OCI-LY1 (cell line): ENCODE data around the gene OIT3.
"Not testable (repeated sequence)": the region's sequence is repeated elsewhere in the genome, so short reads cannot be mapped to it uniquely, and the experiment has no call there.

ENCODE experiments used
- H2AFZ ChIP-seq: fragments of 200-600 bp; sonication (generic), shearing (Covaris generic); 2 replicates; pipeline ENCODE4 v1.6.0; 2014; ENCODE audit warnings: antibody characterized with exemption, mild to moderate bottlenecking, low read length
- H3F3A ChIP-seq: fragments of 200-600 bp; sonication (generic), shearing (Covaris generic); 2 replicates; pipeline ENCODE4 v1.6.0; 2014; ENCODE audit warnings: mild to moderate bottlenecking, antibody characterized with exemption, low read length, moderate library complexity; ENCODE audit not compliant: insufficient read depth
- H3K27ac ChIP-seq: fragments of 200-600 bp; sonication (generic); 2 replicates; pipeline ENCODE4 v1.5.1; 2014; ENCODE audit warnings: low read length, mixed run types, mild to moderate bottlenecking, low read depth; ENCODE audit not compliant: poor library complexity, severe bottlenecking
- H3K27me3 ChIP-seq: fragments of 200-600 bp; sonication (generic); 2 replicates; pipeline ENCODE4 v1.6.0; 2014; ENCODE audit warnings: antibody characterized with exemption, mild to moderate bottlenecking, low read length, moderate library complexity; ENCODE audit not compliant: insufficient read depth
- H3K36me3 ChIP-seq: fragments of 200-600 bp; sonication (generic); 2 replicates; pipeline ENCODE4 v1.6.1; 2014; ENCODE audit warnings: mild to moderate bottlenecking, antibody characterized with exemption, low read length, moderate library complexity, mixed read lengths; ENCODE audit not compliant: insufficient read depth
- H3K4me1 ChIP-seq: fragments of 200-600 bp; sonication (generic); 2 replicates; pipeline ENCODE4 v1.5.1; 2014; ENCODE audit warnings: mild to moderate bottlenecking, low read length, moderate library complexity; ENCODE audit not compliant: insufficient read depth, severe bottlenecking
- H3K4me2 ChIP-seq: fragments of 200-600 bp; sonication (generic), shearing (Covaris generic); 2 replicates; pipeline ENCODE4 v1.6.1; 2014; ENCODE audit warnings: low read length
- H3K4me3 ChIP-seq: fragments of 200-600 bp; sonication (generic); 2 replicates; pipeline ENCODE4 v1.5.1; 2014; ENCODE audit warnings: low read length, low read depth, mild to moderate bottlenecking, mixed read lengths; ENCODE audit not compliant: poor library complexity, severe bottlenecking
- H3K79me2 ChIP-seq: fragments of 200-600 bp; shearing (Covaris generic); 2 replicates; pipeline ENCODE4 v1.6.1; 2016; ENCODE audit warnings: mixed run types, low read length, mixed read lengths; ENCODE audit not compliant: insufficient read depth
- H3K9ac ChIP-seq: fragments of 200-600 bp; sonication (generic), shearing (Covaris generic); 2 replicates; pipeline ENCODE4 v1.6.1; 2014; ENCODE audit warnings: mild to moderate bottlenecking, low read length, mixed read lengths
- H3K9me2 ChIP-seq: fragments of 200-600 bp; sonication (generic), shearing (Covaris generic); 2 replicates; pipeline ENCODE4 v1.6.1; 2014; ENCODE audit warnings: low read depth, mild to moderate bottlenecking, low read length, mixed read lengths
- H3K9me3 ChIP-seq: fragments of 200-600 bp; shearing (Covaris generic); 2 replicates; pipeline ENCODE4 v1.6.1; 2014; ENCODE audit warnings: low read length, mixed read lengths
- H4K20me1 ChIP-seq: fragments of 200-600 bp; sonication (generic), shearing (Covaris generic); 2 replicates; pipeline ENCODE4 v1.6.0; 2016; ENCODE audit warnings: mild to moderate bottlenecking, low read length; ENCODE audit not compliant: insufficient read depth
- CTCF ChIP-seq: fragments of 200-600 bp; sonication (generic), shearing (Covaris generic); IDR thresholded peaks from 2 replicates; pipeline ENCODE4 v1.5.1; 2017; ENCODE audit warnings: mild to moderate bottlenecking, antibody characterized with exemption, low read length, moderate library complexity, mixed read lengths
- EZH2 ChIP-seq: fragments of 200-600 bp; sonication (generic), shearing (Covaris generic); IDR thresholded peaks from 2 replicates; pipeline ENCODE4 v1.8.0; 2017; ENCODE audit warnings: borderline replicate concordance, mixed run types, mild to moderate bottlenecking, antibody characterized with exemption, low read length, moderate library complexity, mixed read lengths

OIT3 gene

GRCh38 chr10:72918352-72918751, 24.8 kb downstream of the OIT3 start:
- Histone ChIP-seq H3K27me3 (0 out of 2 replicates have a peak, but pooled peaks cover 4% of the 10 kb centered on the region), H4K20me1 (no peaks in the 10 kb centered on the region), H3K36me3 (no peaks in the 10 kb centered on the region; the same call in 1 of the 2 replicates), H3K27ac (no peak overlapping the region), H3K9me3 (no peaks in the 10 kb centered on the region), H3K9ac (no peak overlapping the region), H3K4me3 (no peak overlapping the region), H3K4me2 (no peak overlapping the region), H3K4me1 (no peaks in the 10 kb centered on the region), H3F3A (no peaks in the 10 kb centered on the region), H3K79me2 (no peaks in the 10 kb centered on the region), H2AFZ (no peak overlapping the region), H3K9me2 (no peaks in the 10 kb centered on the region)
- TF ChIP-seq EZH2 (no peak), CTCF (no peak)

- not testable (repeated sequence) for H3K9ac ChIP-seq, H3K4me3 ChIP-seq, H3K9me3 ChIP-seq, H2AFZ ChIP-seq, H3K27ac ChIP-seq, H3K4me1 ChIP-seq, H3F3A ChIP-seq, H3K36me3 ChIP-seq, H3K4me2 ChIP-seq, H3K9me2 ChIP-seq, H3K79me2 ChIP-seq, H4K20me1 ChIP-seq, H3K27me3 ChIP-seq
Observed at GRCh38 chr10:72921147-72921683, 27.7 kb downstream of the OIT3 start.

- no peak overlapping the region for H3K4me2 ChIP-seq
- no peak overlapping the region for H3K4me3 ChIP-seq
- H4K20me1 ChIP-seq, result no peaks in the 10 kb centered on the region
- TF ChIP-seq EZH2, result no peak
- TF ChIP-seq CTCF, result no peak
- no peak overlapping the region for H3K9ac ChIP-seq
- H3F3A ChIP-seq, result no peaks in the 10 kb centered on the region
- H3K9me2 ChIP-seq, result no peaks in the 10 kb centered on the region
- no peaks in the 10 kb centered on the region for H3K9me3 ChIP-seq
- H3K79me2 ChIP-seq, result no peaks in the 10 kb centered on the region
- H2AFZ ChIP-seq, result no peak overlapping the region
- no peak overlapping the region for H3K27ac ChIP-seq
- no peaks in the 10 kb centered on the region for H3K4me1 ChIP-seq
- no peaks in the 10 kb centered on the region; the same call in 1 of the 2 replicates for H3K36me3 ChIP-seq
- H3K27me3 ChIP-seq, result 0 out of 2 replicates have a peak, but pooled peaks cover 4% of the 10 kb centered on the region
Observed at GRCh38 chr10:72924351-72924750, 30.8 kb downstream of the OIT3 start.

- H3K9me3 ChIP-seq, result no peaks in the 10 kb centered on the region
- H3K9me2 ChIP-seq, result no peaks in the 10 kb centered on the region
- H3K79me2 ChIP-seq, result no peaks in the 10 kb centered on the region
- no peak overlapping the region for H3K9ac ChIP-seq
- no peak overlapping the region for H3K27ac ChIP-seq
- no peaks in the 10 kb centered on the region for H3F3A ChIP-seq
- peaks cover 4% of the 10 kb centered on the region; the same call in 1 of the 2 replicates for H3K27me3 ChIP-seq
- no peaks in the 10 kb centered on the region; the same call in 1 of the 2 replicates for H3K36me3 ChIP-seq
- no peak overlapping the region for H3K4me2 ChIP-seq
- H4K20me1 ChIP-seq, result no peaks in the 10 kb centered on the region
- no peak overlapping the region for H2AFZ ChIP-seq
- no peaks in the 10 kb centered on the region for H3K4me1 ChIP-seq
- TF ChIP-seq EZH2 (no peak), CTCF (no peak)
- H3K4me3 ChIP-seq, result no peak overlapping the region
Observed at GRCh38 chr10:72925951-72926465, 32.5 kb downstream of the OIT3 start.
